GM12878 (cell line): Measurements from ENCODE around the gene INTS13. TPM values are rescaled to one million over a fixed set of nuclear protein-coding genes. Genes with fewer than 3 reads are reported as not detected.

ENCODE experiments used
- ATF7 ChIP-seq: fragments of 450-650 bp; IDR thresholded peaks from 2 replicates; pipeline ENCODE4 v1.6.1; 2016; ENCODE audit warnings: low read depth, mild to moderate bottlenecking
- BCL11A ChIP-seq: IDR thresholded peaks from 2 replicates; pipeline ENCODE4 v1.6.1; 2011; ENCODE audit warnings: low read depth, low read length
- BCLAF1 ChIP-seq: fragments of 450-650 bp; IDR thresholded peaks from 2 replicates; pipeline ENCODE4 v1.6.1; 2017; ENCODE audit warnings: antibody characterized with exemption, mild to moderate bottlenecking, moderate library complexity
- CBFB ChIP-seq: IDR thresholded peaks from 2 replicates; pipeline ENCODE4 v1.6.1; 2016; ENCODE audit warnings: antibody characterized with exemption, low read depth
- CBX5 ChIP-seq: sonication (generic); IDR thresholded peaks from 2 replicates; pipeline ENCODE4 v1.6.1; 2016; ENCODE audit warnings: low read depth, moderate library complexity, mild to moderate bottlenecking, inconsistent platforms
- CEBPZ ChIP-seq: fragments of 150-350 bp; IDR thresholded peaks from 2 replicates; pipeline ENCODE4 v1.6.1; 2016; ENCODE audit warnings: low read depth, low read length
- CHD4 ChIP-seq: fragments of 200-600 bp; sonication (generic); IDR thresholded peaks from 2 replicates; pipeline ENCODE4 v1.6.1; 2016; ENCODE audit warnings: mild to moderate bottlenecking
- E2F4 ChIP-seq: IDR thresholded peaks from 2 replicates; pipeline ENCODE4 v1.6.1; 2012; ENCODE audit warnings: low read depth, low read length, improper control_type of control experiment
- EED ChIP-seq: sonication (generic); IDR thresholded peaks from 2 replicates; pipeline ENCODE4 v1.6.1; 2016; ENCODE audit warnings: antibody characterized with exemption, low read depth
- IRF3 ChIP-seq: fragments of 450-650 bp; IDR thresholded peaks from 2 replicates; pipeline ENCODE4 v1.6.1; 2014; ENCODE audit warnings: mild to moderate bottlenecking
- IRF4 ChIP-seq: IDR thresholded peaks from 2 replicates; pipeline ENCODE4 v1.6.1; 2011; ENCODE audit warnings: low read depth, low read length
- MAX ChIP-seq: IDR thresholded peaks from 2 replicates; pipeline ENCODE4 v1.6.1; 2012; ENCODE audit warnings: low read depth, low read length, improper control_type of control experiment
- MTA3 ChIP-seq: IDR thresholded peaks from 2 replicates; pipeline ENCODE4 v1.6.1; 2012; ENCODE audit warnings: low read length, inconsistent platforms, borderline replicate concordance
- NR2C2 ChIP-seq: IDR thresholded peaks from 2 replicates; pipeline ENCODE4 v1.6.1; 2011; ENCODE audit warnings: borderline replicate concordance, low read depth; ENCODE audit not compliant: control insufficient read depth, insufficient read length
- PKNOX1 ChIP-seq: fragments of 450-650 bp; IDR thresholded peaks from 2 replicates; pipeline ENCODE4 v1.6.1; 2016; ENCODE audit warnings: mild to moderate bottlenecking
- POLR2A ChIP-seq: IDR thresholded peaks from 2 replicates; pipeline ENCODE4 v1.6.1; 2011; ENCODE audit warnings: low read depth, mild to moderate bottlenecking, low read length
- RCOR1 ChIP-seq: conservative IDR thresholded peaks from 2 replicates; pipeline ENCODE4 v1.6.1; 2012; ENCODE audit warnings: low read depth, low read length, improper control_type of control experiment
- SPI1 ChIP-seq: IDR thresholded peaks from 2 replicates; pipeline ENCODE4 v1.6.1; 2011; ENCODE audit warnings: low read depth, mild to moderate bottlenecking, low read length, moderate library complexity, borderline replicate concordance; ENCODE audit not compliant: insufficient read depth
- SREBF1 ChIP-seq: IDR thresholded peaks from 2 replicates; pipeline ENCODE4 v1.6.1; 2012; ENCODE audit warnings: mild to moderate bottlenecking, low read length
- TCF12 ChIP-seq: IDR thresholded peaks from 2 replicates; pipeline ENCODE4 v1.6.1; 2011; ENCODE audit warnings: low read depth, mild to moderate bottlenecking, low read length
- WRNIP1 ChIP-seq: IDR thresholded peaks from 2 replicates; pipeline ENCODE4 v1.6.1; 2011; ENCODE audit warnings: low read depth, low read length, improper control_type of control experiment, borderline replicate concordance
- polyA plus RNA-seq, 11 experiments: library from polyadenylated mRNA; depleted of rRNA in 4 of 11; unstranded in 6 of 11; stranded (reverse) in 5 of 11; fragments of >200 nt; fragmentation: Nextera tagmentation in 4 of 11; fragmentation: Illumina TruSeq in 1 of 11; extraction: Ambion mirVana in 4 of 11; extraction: Trizol in 1 of 11; gene quantifications; 1 replicate in 1 of 11; 2 replicates in 10 of 11; pipeline versions ENCODE4 v1.2.1 to v1.2.3, GENCODE V29; 2011 to 2016; ENCODE audit warnings: inconsistent platforms in 2 of 11, missing spikeins in 2 of 11, low read depth in 1 of 11
- total RNA-seq, 4 experiments: library from RNA; depleted of rRNA in 3 of 4; stranded (reverse); fragments of >200 nt in 3 of 4; fragmentation: Illumina TruSeq in 1 of 4; extraction: Trizol in 1 of 4; gene quantifications; 2 replicates each; pipeline versions ENCODE4 v1.2.1 to v1.2.3, GENCODE V29; 2013 to 2021

INTS13 gene
- total and polyA plus RNA-seq, 10 of the 15 experiments (the other 5 are each of a cell fraction or from before 2014, with no cell fraction given), result 33.4 to 72.0 (median 59.9) TPM

GRCh38 chr12:26971963-26972362 lies 34.2 kb upstream of the INTS13 start (continued):
- TF ChIP-seq BCLAF1 (no peak), CEBPZ (no peak), IRF3 (no peak), MTA3 (no peak), EED (0 out of 2 replicates have a peak, but pooled peaks have one; percentile 42), CHD4 (no peak), IRF4 (peak; percentile 66), POLR2A (no peak), SREBF1 (peak; percentile 45; the same call in 1 of the 2 replicates), TCF12 (no peak), NR2C2 (no peak), RCOR1 (peak; percentile 48; the same call in 1 of the 2 replicates), MAX (no peak), PKNOX1 (0 out of 2 replicates have a peak, but pooled peaks have one; percentile 18), SPI1 (no peak), CBFB (peak; percentile 46; the same call in 1 of the 2 replicates), CBX5 (no peak), WRNIP1 (no peak), E2F4 (no peak), ATF7 (peak; percentile 55; the same call in 1 of the 2 replicates), BCL11A (peak; percentile 64)
